CD4-positive, alpha-beta T cell treated with Interleukin-6 for 4 hours (primary cell): ENCODE measurements around the gene SSTR5.

Source experiments
- DNase-seq: peaks from one replicate; pipeline ENCODE4 v3.0.0-alpha.2; 2020; ENCODE audit warnings: mixed read lengths

The SSTR5 gene

GRCh38 chr16:1056196-1056595, 16.4 kb upstream of the SSTR5 start:
- DNase-seq, result no peak

GRCh38 chr16:1057252-1057932, 15.2 kb upstream of the SSTR5 start:
- DNase-seq, result peak; percentile 70

GRCh38 chr16:1058216-1058615, 14.3 kb upstream of the SSTR5 start:
- DNase-seq, result no peak

GRCh38 chr16:1059310-1059709, 13.2 kb upstream of the SSTR5 start:
- no peak for DNase-seq

GRCh38 chr16:1060416-1061340, 11.9 kb upstream of the SSTR5 start:
- no peak for DNase-seq

GRCh38 chr16:1061769-1062505, 10.6 kb upstream of the SSTR5 start:
- no peak for DNase-seq

- DNase-seq, result no peak
Measured at GRCh38 chr16:1062895-1063294, 9.7 kb upstream of the SSTR5 start.

- DNase-seq, result no peak
Measured at GRCh38 chr16:1063728-1064127, 8.8 kb upstream of the SSTR5 start.

GRCh38 chr16:1065469-1066128, 6.9 kb upstream of the SSTR5 start:
- no peak for DNase-seq

GRCh38 chr16:1066584-1067172, 5.9 kb upstream of the SSTR5 start:
- DNase-seq, result no peak

- DNase-seq, result no peak
Measured at GRCh38 chr16:1067629-1068028, 4.9 kb upstream of the SSTR5 start.

- no peak for DNase-seq
Measured at GRCh38 chr16:1068451-1068850, 4.1 kb upstream of the SSTR5 start.

GRCh38 chr16:1069154-1069553, 3.4 kb upstream of the SSTR5 start:
- DNase-seq, result no peak

- DNase-seq, result no peak
Measured at GRCh38 chr16:1070084-1070863, 2.3 kb upstream of the SSTR5 start.

GRCh38 chr16:1070864-1071408, 1.6 kb upstream of the SSTR5 start:
- no peak for DNase-seq

- no peak for DNase-seq
Measured at GRCh38 chr16:1071561-1072225, 854 bp upstream of the SSTR5 start.

GRCh38 chr16:1073262-1073558, 663 bp downstream of the SSTR5 start:
- DNase-seq, result no peak

- DNase-seq, result no peak
Measured at GRCh38 chr16:1073566-1074378, 1.2 kb downstream of the SSTR5 start.

GRCh38 chr16:1074379-1074649, 1.8 kb downstream of the SSTR5 start:
- no peak for DNase-seq

- no peak for DNase-seq
Measured at GRCh38 chr16:1075546-1075945, 3.0 kb downstream of the SSTR5 start.
